Measurements from ENCODE around the gene NEGR1.

Gene NEGR1

GRCh38 chr1:72011721-72012120 lies 270.6 kb downstream of the NEGR1 start:
- H3K4me3 ChIP-seq (replicated peaks in 1 of 2; ENCODE audit: low read depth in 2 of 2, low read length in 2 of 2) = no peak overlapping the region
- no peak for DNase-seq (ENCODE audit: low read depth in 2 of 2)
- no peak for TF ChIP-seq CTCF (IDR thresholded peaks at IDR 0.05; ENCODE audit: low read depth, low read length)

DNA sequence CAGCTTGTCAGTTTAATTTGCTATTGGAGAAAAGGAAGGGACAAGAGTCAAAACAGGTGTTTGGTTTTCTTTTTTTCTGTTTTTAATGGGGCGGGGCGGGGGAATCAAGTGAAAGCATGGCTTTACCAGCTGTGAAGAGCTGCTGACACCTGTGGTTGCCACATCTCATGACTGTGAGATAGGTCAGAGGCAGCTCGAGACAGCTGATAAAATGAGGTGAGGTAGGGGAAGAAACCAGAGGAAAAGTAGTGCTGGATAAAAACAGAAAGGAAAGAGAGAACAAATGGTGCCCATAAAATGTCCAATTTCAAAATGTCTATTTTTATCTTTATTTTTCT lies 272.3 kb downstream of the NEGR1 start:
- no peak for DNase-seq (ENCODE audit: low read depth in 2 of 2)
- no peak overlapping the region for H3K4me3 ChIP-seq (replicated peaks in 1 of 2; ENCODE audit: low read depth in 2 of 2, low read length in 2 of 2)
- no peak for TF ChIP-seq CTCF (IDR thresholded peaks at IDR 0.05; ENCODE audit: low read depth, low read length)

GRCh38 chr1:72009173-72010093 lies 272.9 kb downstream of the NEGR1 start:
- TF ChIP-seq CTCF (IDR thresholded peaks at IDR 0.05; ENCODE audit: low read depth, low read length) = no peak
- no peak overlapping the region for H3K4me3 ChIP-seq (replicated peaks in 1 of 2; ENCODE audit: low read depth in 2 of 2, low read length in 2 of 2)
- no peak for DNase-seq (ENCODE audit: low read depth in 2 of 2)

DNA sequence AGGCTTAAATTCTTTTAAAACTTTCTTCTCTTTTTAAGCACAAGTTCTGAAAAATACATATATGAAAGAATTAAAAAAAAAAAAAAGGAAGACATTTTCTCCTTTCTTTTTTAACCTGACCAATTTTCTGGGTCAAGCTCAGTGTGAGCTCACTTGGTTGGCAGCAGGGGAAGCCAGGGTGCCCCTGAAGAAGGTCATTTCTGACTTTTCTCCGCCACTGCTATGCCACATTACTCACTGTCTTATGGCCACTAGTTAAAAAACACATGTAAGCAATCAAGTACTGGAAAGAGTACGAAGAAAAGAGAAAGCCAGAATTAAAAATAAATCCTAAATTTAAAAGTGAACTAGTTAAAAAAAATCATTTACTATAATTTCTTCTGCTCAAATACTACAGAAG lies 275.0 kb downstream of the NEGR1 start:
- no peak overlapping the region for H3K4me3 ChIP-seq (replicated peaks in 1 of 2; ENCODE audit: low read depth in 2 of 2, low read length in 2 of 2)
- no peak for DNase-seq (ENCODE audit: low read depth in 2 of 2)
- TF ChIP-seq CTCF (IDR thresholded peaks at IDR 0.05; ENCODE audit: low read depth, low read length) = no peak

GRCh38 chr1:72006092-72006491 lies 276.2 kb downstream of the NEGR1 start:
- peak in 1 of 2 donors; percentile 13 for DNase-seq (ENCODE audit: low read depth in 2 of 2)
- H3K4me3 ChIP-seq (replicated peaks in 1 of 2; ENCODE audit: low read depth in 2 of 2, low read length in 2 of 2) = no peak overlapping the region
- TF ChIP-seq CTCF (IDR thresholded peaks at IDR 0.05; ENCODE audit: low read depth, low read length) = no peak

- no peak overlapping the region for H3K4me3 ChIP-seq (replicated peaks in 1 of 2; ENCODE audit: low read depth in 2 of 2, low read length in 2 of 2)
- no peak for DNase-seq (ENCODE audit: low read depth in 2 of 2)
- TF ChIP-seq CTCF (IDR thresholded peaks at IDR 0.05; ENCODE audit: low read depth, low read length) = no peak
These were observed 279.2 kb downstream of the NEGR1 start for GRCh38 chr1:72003092-72003491.

All from cardiac fibroblast (primary cell).